Skin epidermis (tissue), 12 donors: ENCODE measurements around the gene C4orf50.

Experiments used
- H3K27ac ChIP-seq, 21 experiments: fragments of 200-600 bp; sonication (generic) in 11 of 21; one replicate each; pipeline ENCODE4 v1.5.0; 2020; ENCODE audit warnings: mild to moderate bottlenecking in 3 of 21, inconsistent platforms in 2 of 21, moderate library complexity in 2 of 21
- H3K4me3 ChIP-seq, 7 experiments: fragments of 200-600 bp; sonication (generic) in 2 of 7; one replicate each; pipeline ENCODE4 v1.5.0; 2020; ENCODE audit warnings: inconsistent platforms in 2 of 7, mild to moderate bottlenecking in 2 of 7, moderate library complexity in 1 of 7

C4orf50 gene

DNA sequence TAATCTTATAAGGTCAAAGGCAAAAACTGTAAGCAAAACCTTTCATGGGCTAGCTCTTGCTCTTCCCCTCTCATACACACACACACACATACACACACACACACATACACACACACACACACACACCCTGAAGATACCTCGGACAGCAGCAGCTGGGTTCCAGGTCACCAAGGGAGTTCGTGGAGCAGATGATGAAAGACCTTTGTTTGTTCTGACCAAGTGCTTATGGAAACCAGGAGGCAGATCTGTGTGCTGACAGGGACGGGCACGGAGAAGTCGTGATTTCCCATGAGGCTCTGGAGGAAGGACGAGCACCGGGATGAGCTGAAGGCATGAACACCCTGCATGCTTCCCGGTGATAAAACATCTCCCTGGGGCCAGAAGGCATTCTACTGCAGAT lies 90.0 kb downstream of the C4orf50 start:
- no peak overlapping the region for H3K27ac ChIP-seq

DNA sequence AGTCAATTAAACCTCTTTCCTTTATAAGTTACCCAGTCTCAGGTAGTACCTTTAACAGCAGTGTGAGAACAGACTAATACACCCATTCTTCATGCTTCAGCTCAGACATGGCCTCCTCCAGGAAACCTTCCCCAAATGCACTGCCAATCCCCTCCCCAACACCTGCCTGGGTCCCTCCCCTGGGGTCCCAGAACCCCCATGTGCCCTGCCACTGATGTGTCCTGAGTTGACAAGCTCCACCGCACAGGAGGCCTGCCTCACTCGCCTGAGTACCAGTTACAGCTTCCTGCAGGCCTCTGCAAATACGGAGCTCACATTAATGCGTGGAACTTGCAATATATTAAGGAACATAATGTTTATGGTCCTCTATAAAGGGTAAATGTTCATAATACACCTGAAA lies 90.5 kb downstream of the C4orf50 start:
- no peak overlapping the region for H3K4me3 ChIP-seq
- no peak overlapping the region for H3K27ac ChIP-seq

More for the DNA sequence above, 90.0 kb downstream of the C4orf50 start:
- no peak overlapping the region for H3K4me3 ChIP-seq

DNA sequence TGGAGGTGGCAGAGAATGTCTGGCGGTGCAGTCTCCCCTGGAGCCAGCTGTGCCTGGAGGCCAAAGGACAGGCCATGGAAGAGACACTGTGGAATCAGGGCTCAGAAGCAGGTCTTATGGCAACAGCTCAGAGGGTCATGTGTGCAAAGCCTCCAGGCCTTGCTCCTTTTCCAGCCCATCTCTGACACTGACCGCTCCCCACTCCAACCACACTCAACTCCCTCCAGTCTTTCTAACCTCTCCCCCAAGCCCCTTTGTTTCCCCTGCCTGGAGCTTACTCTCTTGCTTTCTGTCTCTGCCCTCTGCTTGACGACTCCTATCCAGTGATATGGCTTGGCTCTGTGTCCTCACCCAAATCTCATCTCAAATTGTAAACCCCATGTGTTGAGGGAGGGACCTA lies 91.1 kb downstream of the C4orf50 start:
- H3K27ac ChIP-seq = no peak overlapping the region

DNA sequence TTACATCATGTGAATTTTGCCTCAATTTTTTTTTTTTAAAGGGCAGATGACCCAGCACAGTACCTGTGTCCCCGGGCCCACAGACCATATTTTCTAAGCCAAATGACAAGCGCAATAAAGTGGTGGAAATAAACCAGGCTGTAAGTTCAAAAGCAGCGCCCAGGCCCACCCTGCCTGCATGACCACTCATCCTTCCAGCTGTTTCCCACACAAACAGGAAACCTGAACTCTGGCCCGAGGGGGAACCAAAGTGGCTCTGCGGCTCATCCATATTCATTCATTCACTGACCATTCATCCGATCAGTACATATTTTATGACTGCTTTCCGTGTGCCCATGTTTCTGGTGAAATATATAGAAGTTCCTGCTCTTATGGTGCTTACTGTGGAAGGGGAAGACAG lies 91.6 kb downstream of the C4orf50 start:
- no peak overlapping the region for H3K4me3 ChIP-seq
- H3K27ac ChIP-seq = no peak overlapping the region

More for the DNA sequence above, 91.1 kb downstream of the C4orf50 start:
- H3K4me3 ChIP-seq = no peak overlapping the region

GRCh38 chr4:5925419-5926200 lies 92.6 kb downstream of the C4orf50 start:
- H3K27ac ChIP-seq = no peak overlapping the region
- no peak overlapping the region for H3K4me3 ChIP-seq

DNA sequence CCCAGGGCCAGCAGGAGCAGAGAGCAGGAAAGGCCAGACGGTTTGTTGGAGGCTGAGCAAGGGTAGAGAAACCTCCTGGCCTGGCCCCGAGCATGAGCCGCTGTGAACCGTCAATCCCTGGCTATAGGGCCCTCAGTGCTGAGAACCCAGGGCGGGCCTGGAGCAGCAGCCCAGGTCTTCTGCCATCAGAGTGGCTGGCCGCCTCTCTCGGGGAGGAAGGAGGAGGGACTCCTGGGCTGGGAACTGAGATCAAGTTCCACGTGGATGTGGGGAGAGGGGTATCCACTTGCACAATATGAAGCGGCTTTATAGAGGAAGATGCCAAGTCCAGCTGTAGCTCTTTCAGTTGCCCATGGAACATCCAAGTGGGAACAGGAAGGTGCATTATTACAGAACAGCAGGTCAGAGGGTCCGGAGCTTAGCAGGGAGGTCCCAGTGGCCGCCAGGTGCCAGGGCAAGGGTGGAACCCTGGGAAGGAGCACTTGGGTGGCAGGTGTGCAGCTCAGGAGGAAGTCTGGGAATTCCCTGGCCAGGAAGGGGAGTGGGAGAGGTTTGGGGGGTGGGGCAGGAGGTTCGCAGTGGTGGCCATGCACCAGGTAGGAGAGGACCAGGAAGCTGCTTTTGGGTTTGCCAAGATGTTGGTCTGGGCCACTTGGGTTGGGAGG lies 93.6 kb downstream of the C4orf50 start:
- H3K27ac ChIP-seq = no peak overlapping the region
- no peak overlapping the region for H3K4me3 ChIP-seq

- H3K4me3 ChIP-seq = no peak overlapping the region
- H3K27ac ChIP-seq = no peak overlapping the region
Observed at GRCh38 chr4:5923376-5923775, 94.9 kb downstream of the C4orf50 start.

- Histone ChIP-seq H3K4me3 (no peak overlapping the region), H3K27ac (no peak overlapping the region)
Observed at GRCh38 chr4:5922556-5922955, 95.7 kb downstream of the C4orf50 start.

DNA sequence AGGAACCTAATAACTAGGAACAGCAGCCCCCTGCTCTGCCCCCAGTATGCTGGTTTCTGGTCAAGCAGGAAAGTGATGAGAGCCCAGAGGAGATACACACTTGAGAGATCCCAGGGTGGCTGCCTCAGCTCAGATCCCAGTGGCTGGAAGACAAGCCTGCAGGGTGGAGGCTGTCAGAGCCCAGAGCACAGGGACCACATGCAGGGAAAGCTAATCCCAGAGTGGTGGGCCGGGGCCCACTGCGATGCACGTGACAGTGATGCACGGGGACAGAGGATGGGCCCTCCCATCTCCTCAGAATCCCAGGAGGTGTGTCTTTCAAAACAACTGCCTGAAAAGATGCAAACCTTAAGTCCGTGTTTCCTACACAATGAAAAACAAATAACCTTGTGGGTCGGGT lies 96.2 kb downstream of the C4orf50 start:
- Histone ChIP-seq H3K27ac (no peak overlapping the region), H3K4me3 (no peak overlapping the region)

GRCh38 chr4:5921101-5921980 lies 96.9 kb downstream of the C4orf50 start:
- no peak overlapping the region for H3K4me3 ChIP-seq
- no peak overlapping the region for H3K27ac ChIP-seq

DNA sequence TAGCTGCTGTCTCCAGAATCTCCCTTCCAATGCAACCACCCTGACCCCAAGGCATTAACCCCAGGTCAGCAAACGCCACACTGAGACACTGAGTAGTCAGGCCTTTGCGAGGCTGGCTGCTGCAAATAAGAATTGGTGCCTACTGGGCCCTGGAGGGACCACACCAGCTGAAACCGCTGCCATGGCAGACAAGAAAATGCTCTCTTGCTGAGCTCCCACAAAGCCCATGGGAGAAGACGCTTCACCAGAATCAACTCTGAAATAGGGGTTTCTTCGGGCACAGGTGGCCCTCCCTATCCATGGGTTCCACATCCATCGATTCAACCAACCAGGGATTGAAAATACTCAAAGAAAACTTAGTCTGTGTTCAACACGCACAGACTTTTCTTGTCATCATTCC lies 98.7 kb downstream of the C4orf50 start:
- no peak overlapping the region for H3K27ac ChIP-seq
- no peak overlapping the region for H3K4me3 ChIP-seq

GRCh38 chr4:5919044-5919443 lies 99.2 kb downstream of the C4orf50 start:
- Histone ChIP-seq H3K4me3 (no peak overlapping the region), H3K27ac (no peak overlapping the region)

GRCh38 chr4:5918331-5918985 lies 99.8 kb downstream of the C4orf50 start:
- Histone ChIP-seq H3K4me3 (no peak overlapping the region), H3K27ac (no peak overlapping the region)

GRCh38 chr4:5917672-5918071 lies 100.6 kb downstream of the C4orf50 start:
- Histone ChIP-seq H3K27ac (no peak overlapping the region), H3K4me3 (no peak overlapping the region)

DNA sequence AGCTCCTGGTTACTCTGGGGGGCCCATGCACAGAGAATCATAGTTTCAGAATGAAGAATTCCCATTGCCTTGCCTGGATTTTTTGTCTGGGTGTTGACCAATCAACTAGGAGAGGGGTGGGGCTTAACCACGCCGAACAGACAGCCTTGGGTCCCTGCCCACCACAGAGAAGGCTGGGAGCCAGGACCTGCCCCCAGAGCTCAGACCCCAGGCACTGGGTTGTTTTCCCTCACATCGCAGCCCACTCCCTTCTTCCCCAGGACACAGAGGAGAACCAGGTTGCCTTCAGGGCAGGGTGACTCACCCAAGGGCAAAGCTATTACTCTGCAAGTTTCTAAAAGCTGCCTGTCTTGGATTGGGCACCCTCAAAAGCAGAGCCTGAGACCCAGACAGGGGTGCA lies 102.0 kb downstream of the C4orf50 start:
- Histone ChIP-seq H3K27ac (no peak overlapping the region), H3K4me3 (no peak overlapping the region)

GRCh38 chr4:5913454-5913853 lies 104.8 kb downstream of the C4orf50 start:
- Histone ChIP-seq H3K27ac (no peak overlapping the region), H3K4me3 (no peak overlapping the region)

GRCh38 chr4:5912614-5913019 lies 105.6 kb downstream of the C4orf50 start:
- no peak overlapping the region for H3K4me3 ChIP-seq
- no peak overlapping the region for H3K27ac ChIP-seq

- Histone ChIP-seq H3K4me3 (no peak overlapping the region), H3K27ac (no peak overlapping the region)
Observed at GRCh38 chr4:5908876-5909427, 109.3 kb downstream of the C4orf50 start.

DNA sequence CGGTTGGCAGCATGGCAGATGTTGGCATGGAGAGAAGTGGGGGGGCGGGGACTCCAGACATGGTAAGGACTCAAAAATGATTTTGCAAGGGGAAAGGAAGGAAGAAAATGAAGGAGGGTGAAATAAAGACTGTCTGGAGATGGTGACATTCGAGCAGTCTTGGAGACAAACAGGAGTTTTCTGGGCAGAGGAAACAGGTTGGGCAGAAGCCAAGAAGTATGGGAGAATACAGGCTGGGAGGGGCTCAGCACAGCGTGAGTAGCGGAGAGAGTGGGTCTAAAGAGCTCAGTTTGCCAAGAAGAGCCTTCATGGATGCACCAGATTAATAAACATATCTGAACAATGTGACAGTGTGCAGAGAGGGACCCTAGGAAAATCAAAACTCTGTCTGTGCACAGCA lies 112.0 kb downstream of the C4orf50 start:
- Histone ChIP-seq H3K4me3 (no peak overlapping the region), H3K27ac (no peak overlapping the region)

DNA sequence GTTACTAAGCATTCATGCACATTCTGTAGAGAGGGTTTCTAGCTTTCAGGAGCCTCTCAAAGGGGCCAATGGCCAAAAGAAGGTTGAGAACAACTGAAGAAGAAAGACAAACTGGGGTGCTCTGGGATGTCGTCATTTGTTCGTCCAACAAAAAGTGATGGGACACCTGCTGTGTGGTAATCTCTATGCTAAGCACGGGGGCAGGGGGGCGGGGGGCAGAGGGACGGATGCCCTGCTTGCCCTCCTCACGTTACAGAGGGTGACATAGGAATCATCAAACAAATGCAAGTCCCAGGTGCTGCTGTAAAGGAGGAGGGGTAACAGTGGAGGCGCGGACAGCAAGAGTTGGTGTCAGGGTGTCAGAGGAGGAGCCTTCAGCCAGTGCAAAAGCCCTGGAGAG lies 112.5 kb downstream of the C4orf50 start:
- Histone ChIP-seq H3K27ac (no peak overlapping the region), H3K4me3 (no peak overlapping the region)
